RWPE1 (cell line): ENCODE results near the gene SCYGR3.

Experiments
- CTCF ChIA-PET: fragments of 350-600 bp; sonication (Branson Sonifier 250); formaldehyde crosslinking; extraction: SDS; loops from one replicate; lab custom pipeline; 2021; lab: Yijun Ruan, JAX
- POLR2A ChIA-PET: fragments of 400-600 bp; formaldehyde crosslinking; extraction: SDS; loops from one replicate; lab custom pipeline; 2020; ENCODE audit warnings: antibody characterized with exemption; ENCODE audit not compliant: low non-redundant PET; lab: Yijun Ruan, JAX
- DNase-seq: peaks from one replicate; pipeline ENCODE4 v3.0.0; 2012; ENCODE audit warnings: low spot score
- H3K27ac ChIP-seq: fragments of 450-650 bp; 2 replicates; pipeline ENCODE4 v1.5.1; 2017
- TF ChIP-seq, protein P1 (sequence below): fragments of 450-650 bp; conservative IDR thresholded peaks from 2 replicates; pipeline ENCODE4 v1.5.1; 2017; ENCODE audit warnings: low read depth, mild to moderate bottlenecking

SCYGR3 gene

DNA sequence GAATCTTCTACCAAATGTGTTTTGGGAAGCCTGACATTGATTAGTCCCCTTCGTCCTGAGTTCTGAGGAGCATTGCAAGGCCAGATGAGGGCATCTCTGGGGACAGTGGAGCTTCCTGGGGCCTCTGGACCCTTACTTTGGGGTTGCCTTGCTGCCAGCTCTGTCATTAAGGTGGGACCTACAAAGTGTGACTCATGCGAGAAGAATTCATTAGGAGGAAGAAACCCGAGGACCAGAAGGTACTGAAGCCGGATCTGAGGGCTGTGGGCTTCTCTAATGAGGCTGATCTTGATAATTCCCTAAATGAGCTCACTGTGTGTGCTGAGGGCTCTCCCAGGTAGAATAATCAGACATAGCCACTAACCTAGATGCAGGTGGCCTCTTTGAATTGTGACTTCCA lies 16.6 kb downstream of the SCYGR3 start:
- ChIA-PET CTCF (interaction anchor here (0.7 kb wide), 1 partner anchor 93 kb away, joined by 3 read pairs; no protein-coding TSS in a partner anchor), POLR2A (no interaction called here)
- DNase-seq = peak; percentile 36
- TF ChIP-seq, protein P1, sequence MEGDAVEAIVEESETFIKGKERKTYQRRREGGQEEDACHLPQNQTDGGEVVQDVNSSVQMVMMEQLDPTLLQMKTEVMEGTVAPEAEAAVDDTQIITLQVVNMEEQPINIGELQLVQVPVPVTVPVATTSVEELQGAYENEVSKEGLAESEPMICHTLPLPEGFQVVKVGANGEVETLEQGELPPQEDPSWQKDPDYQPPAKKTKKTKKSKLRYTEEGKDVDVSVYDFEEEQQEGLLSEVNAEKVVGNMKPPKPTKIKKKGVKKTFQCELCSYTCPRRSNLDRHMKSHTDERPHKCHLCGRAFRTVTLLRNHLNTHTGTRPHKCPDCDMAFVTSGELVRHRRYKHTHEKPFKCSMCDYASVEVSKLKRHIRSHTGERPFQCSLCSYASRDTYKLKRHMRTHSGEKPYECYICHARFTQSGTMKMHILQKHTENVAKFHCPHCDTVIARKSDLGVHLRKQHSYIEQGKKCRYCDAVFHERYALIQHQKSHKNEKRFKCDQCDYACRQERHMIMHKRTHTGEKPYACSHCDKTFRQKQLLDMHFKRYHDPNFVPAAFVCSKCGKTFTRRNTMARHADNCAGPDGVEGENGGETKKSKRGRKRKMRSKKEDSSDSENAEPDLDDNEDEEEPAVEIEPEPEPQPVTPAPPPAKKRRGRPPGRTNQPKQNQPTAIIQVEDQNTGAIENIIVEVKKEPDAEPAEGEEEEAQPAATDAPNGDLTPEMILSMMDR = no peak
- H3K27ac ChIP-seq = no peak overlapping the region

DNA sequence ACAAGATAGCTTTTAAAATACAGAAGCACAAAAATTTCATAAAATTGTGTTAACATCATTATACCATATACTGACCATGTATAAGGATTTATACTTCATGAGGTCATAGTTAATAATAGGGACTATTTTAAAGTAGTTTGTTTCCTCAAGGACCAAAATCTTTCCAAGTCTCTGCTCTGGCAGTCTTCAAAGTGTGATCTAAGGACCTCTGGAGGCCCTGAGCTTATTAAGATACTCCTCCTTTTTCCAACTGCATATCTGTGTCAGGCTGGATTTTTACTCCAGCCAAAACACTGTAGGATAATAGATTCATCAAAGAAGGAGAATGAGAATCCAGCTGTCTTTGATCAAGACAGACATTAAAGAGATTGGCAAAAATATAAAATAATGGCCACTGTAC lies 17.6 kb downstream of the SCYGR3 start:
- TF ChIP-seq, protein P1 = no peak
- no peak for DNase-seq
- ChIA-PET POLR2A (no interaction called here), CTCF (interaction anchor here (0.6 kb wide), 1 partner anchor 220 kb away, joined by 4 read pairs; no protein-coding TSS in a partner anchor)
- H3K27ac ChIP-seq = no peak overlapping the region

DNA sequence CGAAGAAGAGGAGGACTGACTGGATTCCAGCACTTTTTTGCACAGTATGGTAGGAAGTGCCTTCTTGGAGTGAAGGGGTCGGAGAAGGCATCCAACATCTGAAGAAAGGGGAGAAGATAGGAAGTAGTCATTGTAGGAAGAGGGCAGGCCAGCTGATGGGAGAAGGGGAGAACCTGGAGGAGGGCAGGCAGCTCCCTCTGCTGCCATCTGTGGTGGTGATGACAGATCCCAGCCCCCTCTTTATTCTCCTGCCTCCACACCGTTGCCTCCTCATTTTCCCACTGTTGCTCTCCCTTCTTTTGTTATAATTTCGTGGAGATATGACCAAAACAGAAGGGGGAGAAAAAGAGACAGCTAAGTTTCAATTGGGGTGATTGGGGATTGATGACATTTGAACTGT lies 18.8 kb downstream of the SCYGR3 start:
- TF ChIP-seq, protein P1 = no peak
- H3K27ac ChIP-seq = no peak overlapping the region
- CTCF ChIA-PET = no interaction called here
- DNase-seq = no peak
- POLR2A ChIA-PET = interaction anchor here (0.5 kb wide), 1 partner anchor 123 kb away, joined by 3 read pairs; no protein-coding TSS in a partner anchor

DNA sequence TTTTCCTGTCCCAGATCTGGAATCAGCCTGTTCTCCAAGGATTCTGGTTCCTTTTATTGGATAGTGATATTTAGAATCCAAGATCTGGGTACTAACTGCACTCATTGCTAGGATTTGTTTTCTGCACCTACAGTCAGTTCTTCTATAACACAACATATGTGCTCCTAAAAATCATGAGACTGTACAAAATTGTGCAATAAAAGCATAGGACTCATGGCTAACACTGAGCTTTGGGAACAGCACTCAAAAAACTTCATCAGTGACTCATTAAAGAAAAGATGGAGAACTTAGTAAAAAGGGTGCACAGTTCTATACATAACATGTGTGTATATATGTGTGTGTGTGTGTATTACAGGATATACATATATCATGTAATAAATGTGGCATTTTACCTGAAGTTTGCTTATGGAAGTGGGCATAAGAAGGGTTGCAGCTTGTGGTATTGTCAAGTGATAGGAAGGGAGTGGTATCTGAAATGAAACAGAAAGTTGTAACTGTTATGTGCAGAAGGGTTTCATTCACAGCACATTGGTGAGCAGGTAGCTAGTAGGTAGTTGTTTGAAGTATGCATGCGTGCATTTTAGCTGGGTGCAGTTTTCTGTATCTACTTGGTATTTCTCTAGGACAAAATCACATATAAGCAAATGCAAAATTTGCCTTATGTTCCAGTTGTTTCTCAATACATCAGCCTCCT lies 21.8 kb downstream of the SCYGR3 start:
- POLR2A ChIA-PET = no interaction called here

DNA sequence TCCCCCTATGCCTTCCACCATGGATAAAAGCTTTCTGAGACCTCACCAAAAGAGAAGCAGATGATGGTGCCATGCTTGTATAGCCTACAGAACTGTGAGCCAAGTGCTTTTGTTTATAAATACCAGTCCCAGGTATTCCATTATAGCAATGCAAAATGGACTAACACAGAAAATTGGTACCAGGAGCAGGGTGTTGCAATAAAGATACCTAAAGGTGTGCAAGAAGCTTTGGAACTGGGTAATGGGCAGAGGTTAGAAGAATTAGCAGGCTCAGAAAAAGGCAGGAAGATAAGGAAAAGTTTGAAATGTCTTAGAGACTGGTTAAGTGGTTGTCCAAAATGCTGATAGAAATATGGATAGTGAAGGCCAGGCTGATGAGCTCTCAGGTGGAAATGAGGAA lies 32.3 kb downstream of the SCYGR3 start:
- TF ChIP-seq, protein P1 = no peak
- DNase-seq = no peak
- no peak overlapping the region for H3K27ac ChIP-seq
- POLR2A ChIA-PET = no interaction called here
- CTCF ChIA-PET = no interaction called here

More for the DNA sequence above, 21.8 kb downstream of the SCYGR3 start:
- CTCF ChIA-PET = no interaction called here
- H3K27ac ChIP-seq = no peak overlapping the region
- DNase-seq = no peak
- TF ChIP-seq, protein P1 = no peak

DNA sequence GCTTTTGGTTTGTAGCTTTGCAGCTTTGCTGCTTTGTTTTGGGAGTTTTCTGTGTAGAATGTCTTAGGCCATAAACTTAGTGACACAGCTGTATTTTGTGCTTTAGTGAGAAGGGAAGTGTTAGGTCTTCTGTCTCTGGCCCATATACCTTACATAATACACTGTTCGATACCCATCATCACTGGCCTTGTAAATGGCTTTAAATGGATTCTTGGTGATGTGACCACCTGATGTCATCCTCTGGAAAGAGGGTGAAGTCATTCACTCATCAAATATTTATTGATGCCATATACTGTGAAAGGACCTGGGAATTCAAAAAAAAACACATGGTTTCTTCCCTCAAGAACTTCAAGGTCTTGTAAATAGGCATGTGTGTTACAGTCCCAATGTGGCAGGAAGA lies 34.8 kb downstream of the SCYGR3 start:
- POLR2A ChIA-PET = no interaction called here

More for the DNA sequence above, 34.8 kb downstream of the SCYGR3 start:
- no peak overlapping the region for H3K27ac ChIP-seq
- DNase-seq = no peak
- TF ChIP-seq, protein P1 = no peak
- CTCF ChIA-PET = no interaction called here
